ENCODE data around the gene CMTM4.

DNA sequence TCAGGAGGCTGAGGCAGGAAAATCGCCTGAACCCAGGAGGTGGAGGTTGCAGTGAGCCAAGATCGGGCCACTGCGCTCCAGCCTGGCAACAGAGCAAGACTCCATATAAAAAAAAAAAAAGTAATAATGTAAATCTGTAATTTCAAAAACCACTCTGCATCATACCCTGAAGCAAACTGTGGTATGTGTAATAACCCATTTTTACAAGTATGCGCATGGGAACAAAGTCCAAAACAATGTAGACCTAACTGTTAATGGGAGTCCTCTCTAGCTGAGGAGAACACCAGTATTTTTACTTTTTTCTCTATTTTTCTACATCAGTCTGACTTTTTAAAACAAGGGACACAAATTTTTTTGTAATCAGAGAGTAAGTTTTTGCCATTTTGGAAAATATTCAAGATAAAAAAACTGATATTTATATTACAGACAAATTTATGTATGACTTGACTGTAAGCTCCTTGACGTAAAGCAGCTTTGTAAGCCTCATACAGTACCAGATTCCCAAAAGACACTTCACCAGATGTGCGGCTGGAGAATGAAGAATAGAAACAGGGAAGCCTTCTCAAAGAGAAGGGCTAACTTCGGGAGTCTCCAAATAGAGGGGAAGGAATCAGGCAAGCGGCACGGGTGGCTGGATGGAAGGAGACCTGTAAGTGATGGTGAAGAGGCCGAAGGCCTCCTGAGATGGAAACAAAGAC, 25.7 kb downstream of the CMTM4 start:
- TF ChIP-seq, protein P1, sequence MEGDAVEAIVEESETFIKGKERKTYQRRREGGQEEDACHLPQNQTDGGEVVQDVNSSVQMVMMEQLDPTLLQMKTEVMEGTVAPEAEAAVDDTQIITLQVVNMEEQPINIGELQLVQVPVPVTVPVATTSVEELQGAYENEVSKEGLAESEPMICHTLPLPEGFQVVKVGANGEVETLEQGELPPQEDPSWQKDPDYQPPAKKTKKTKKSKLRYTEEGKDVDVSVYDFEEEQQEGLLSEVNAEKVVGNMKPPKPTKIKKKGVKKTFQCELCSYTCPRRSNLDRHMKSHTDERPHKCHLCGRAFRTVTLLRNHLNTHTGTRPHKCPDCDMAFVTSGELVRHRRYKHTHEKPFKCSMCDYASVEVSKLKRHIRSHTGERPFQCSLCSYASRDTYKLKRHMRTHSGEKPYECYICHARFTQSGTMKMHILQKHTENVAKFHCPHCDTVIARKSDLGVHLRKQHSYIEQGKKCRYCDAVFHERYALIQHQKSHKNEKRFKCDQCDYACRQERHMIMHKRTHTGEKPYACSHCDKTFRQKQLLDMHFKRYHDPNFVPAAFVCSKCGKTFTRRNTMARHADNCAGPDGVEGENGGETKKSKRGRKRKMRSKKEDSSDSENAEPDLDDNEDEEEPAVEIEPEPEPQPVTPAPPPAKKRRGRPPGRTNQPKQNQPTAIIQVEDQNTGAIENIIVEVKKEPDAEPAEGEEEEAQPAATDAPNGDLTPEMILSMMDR (conservative IDR thresholded peaks at IDR 0.05; ENCODE audit: low read depth in 2 of 2): no peak
- TF ChIP-seq POLR2AphosphoS5 (IDR thresholded peaks at IDR 0.05; ENCODE audit: low read depth) (no peak), EZH2 (IDR thresholded peaks at IDR 0.05; ENCODE audit: low read depth, unreplicated experiment) (no peak), CREB1 (CRISPR knock-in tag; IDR thresholded peaks at IDR 0.05; ENCODE audit: low read depth) (no peak), EZH2phosphoT487 (IDR thresholded peaks at IDR 0.05; ENCODE audit: unreplicated experiment) (no peak), STAT1 (IDR thresholded peaks at IDR 0.05; ENCODE audit: unreplicated experiment) (no peak)
- TF ChIP-seq, protein P2, sequence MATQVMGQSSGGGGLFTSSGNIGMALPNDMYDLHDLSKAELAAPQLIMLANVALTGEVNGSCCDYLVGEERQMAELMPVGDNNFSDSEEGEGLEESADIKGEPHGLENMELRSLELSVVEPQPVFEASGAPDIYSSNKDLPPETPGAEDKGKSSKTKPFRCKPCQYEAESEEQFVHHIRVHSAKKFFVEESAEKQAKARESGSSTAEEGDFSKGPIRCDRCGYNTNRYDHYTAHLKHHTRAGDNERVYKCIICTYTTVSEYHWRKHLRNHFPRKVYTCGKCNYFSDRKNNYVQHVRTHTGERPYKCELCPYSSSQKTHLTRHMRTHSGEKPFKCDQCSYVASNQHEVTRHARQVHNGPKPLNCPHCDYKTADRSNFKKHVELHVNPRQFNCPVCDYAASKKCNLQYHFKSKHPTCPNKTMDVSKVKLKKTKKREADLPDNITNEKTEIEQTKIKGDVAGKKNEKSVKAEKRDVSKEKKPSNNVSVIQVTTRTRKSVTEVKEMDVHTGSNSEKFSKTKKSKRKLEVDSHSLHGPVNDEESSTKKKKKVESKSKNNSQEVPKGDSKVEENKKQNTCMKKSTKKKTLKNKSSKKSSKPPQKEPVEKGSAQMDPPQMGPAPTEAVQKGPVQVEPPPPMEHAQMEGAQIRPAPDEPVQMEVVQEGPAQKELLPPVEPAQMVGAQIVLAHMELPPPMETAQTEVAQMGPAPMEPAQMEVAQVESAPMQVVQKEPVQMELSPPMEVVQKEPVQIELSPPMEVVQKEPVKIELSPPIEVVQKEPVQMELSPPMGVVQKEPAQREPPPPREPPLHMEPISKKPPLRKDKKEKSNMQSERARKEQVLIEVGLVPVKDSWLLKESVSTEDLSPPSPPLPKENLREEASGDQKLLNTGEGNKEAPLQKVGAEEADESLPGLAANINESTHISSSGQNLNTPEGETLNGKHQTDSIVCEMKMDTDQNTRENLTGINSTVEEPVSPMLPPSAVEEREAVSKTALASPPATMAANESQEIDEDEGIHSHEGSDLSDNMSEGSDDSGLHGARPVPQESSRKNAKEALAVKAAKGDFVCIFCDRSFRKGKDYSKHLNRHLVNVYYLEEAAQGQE (IDR thresholded peaks at IDR 0.05; ENCODE audit: unreplicated experiment): no peak

Data from GM23338 (cell line).